ENCODE data around the gene TUBB4A.

The TUBB4A gene

DNA sequence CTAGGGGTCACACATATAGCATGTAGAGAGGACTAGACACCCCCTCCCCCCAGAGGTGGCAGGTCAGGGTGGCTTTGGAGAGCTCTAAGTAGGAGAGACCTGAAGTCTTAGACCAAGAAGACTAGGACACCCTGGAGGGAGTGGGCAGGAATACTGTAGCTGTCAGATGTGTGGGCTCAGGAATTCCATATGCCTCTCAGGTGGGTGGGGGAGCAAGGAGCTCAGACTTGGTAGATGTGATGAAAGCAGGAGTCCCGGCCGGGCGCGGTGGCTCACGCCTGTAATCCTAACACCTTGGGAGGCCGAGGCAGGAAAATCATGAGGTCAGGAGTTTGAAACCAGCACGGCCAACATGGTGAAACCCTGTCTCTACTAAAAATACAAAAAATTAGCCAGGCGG, 36.4 kb downstream of the TUBB4A start:
- DNase-seq, result no peak

DNA sequence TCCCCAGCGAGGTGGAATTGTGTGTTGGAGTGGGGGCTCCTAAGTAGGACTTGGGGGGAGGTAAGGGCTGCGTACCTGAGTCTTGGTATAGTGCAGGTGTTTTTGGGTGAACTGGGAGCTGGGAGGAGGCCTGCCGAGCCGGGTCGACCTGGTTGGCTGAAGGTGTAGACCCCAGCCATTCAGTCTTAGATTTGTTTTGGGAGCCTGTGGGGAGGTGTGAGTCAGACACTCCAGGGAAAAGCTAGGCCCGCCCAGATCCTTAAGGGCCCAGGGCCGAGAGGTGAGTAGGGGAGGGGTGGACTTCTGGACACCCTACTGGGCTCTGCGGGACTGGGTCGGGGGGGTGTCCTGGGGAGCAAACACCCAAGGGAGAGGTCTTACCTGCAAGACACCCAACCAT, 37.1 kb downstream of the TUBB4A start:
- DNase-seq, result no peak

DNA sequence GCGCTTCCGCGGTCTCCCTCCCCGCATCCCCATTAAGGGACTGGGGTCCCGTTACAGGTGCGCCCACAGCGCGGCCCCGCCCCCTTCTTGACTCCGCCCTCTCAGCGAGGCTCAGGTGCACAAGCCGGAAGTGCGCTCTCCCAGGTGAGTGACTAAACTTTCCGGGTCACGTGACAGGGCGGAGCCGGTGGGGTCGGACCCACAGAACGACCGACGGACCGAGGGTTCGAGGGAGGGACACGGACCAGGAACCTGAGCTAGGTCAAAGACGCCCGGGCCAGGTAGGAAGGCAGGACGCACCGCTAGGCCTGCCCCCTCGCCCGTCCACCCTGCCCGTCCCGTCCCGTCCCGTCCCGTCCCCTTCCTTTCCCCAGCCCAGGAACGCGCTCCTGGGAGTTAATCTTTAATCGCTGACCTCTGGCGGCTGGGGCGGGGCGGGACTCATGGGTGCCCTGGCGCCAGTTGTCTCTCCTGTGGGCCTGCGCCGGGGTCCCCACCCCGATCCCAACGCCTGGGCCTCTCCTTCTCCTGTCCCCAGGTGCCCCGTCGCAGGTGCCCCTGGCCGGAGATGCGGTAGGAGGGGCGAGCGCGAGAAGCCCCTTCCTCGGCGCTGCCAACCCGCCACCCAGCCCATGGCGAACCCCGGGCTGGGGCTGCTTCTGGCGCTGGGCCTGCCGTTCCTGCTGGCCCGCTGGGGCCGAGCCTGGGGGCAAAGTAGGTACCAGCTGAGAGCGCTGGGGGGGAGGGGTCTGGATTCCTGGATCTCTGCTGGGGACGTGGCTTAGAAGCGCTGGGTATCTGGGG, 37.8 kb downstream of the TUBB4A start, which contains the start of gene CRB3:
TSS of gene CRB3 (plus strand) at position 202 of the 804 bp plus-strand sequence. CDS start at position 633, 431 bp downstream.
- DNase-seq, result peak; percentile 32

DNA sequence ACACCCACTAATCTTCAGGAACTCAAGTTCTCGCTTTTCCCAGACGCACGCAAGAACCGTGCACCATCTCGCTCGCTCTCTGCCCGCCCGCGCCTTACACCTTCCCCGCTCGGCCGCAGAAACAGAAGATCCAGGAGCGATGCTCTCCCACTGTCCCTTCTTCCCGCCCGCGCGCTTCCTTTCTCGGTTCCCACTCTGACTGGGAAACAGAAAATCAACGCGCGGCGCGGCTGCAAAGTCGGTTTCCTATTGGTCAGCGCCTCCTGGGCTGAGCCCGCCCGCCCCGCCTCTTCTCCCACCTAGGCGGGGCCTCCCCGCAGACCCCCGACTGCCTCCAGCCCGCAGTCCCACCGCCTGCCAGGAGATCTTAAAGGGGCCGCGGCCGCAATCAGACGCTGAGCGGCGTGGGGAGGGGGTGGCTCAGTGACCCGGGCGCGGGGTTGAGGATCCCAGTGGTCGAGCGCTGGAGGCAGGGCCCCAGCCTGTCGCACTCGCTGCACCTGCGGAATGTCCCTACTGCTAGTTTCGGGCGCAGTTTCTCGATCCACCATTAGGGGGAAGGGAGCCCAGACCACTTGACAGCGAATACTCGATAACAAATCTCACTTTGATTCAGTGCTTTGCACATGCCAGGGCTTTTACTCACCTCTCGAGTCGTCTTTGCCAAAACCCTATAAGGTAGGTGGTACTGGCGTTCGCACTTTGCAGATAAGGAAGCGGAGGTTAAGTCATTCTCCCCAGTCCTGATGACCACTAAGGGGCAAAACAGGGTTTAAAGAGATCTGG, 41.8 kb downstream of the TUBB4A start:
- DNase-seq, result peak; percentile 99

DNA sequence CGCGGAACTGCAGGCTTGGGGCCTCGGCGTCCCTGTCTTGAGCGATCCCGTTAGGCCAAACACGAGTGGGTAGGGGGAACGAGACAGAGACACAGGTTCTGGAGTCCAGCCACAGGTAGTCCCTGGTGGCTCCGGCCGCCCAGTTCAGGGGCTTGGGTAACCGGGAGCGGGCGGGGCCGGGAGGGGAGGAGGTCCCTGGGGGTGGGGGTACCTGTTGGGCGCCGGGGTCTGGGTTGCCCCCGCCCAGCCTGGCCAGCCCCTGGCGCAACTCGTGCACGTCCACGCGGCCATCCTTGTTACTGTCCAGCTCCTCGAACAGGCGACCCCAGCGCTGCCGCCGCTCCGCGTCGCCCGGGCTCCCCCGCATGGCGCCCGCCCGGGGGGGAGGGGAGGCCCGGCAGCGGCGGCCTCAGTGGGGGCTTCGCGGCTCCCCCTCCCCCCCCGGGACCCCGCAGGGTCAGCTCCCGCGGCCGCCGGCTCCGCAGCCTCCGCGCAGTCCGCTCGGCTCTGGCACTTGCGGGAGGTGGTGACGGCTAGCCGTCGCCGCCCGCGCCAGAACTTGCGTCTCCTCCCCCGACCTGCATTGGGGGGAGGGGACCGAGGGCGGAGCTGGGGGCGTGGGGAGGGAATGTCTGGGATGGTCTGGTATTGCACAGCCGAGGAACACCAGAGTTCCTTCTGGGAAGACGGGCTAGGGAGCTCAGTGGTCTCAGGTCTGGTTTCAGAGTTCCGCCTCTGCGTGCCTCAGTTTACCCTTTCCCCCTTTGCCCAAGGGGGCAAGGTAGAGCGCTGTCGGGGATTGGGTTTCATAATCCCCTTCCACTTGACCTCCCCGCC, 42.6 kb downstream of the TUBB4A start, which contains the start of gene SLC25A23:
TSS of gene SLC25A23 (minus strand) at position 531 of the 837 bp plus-strand sequence. CDS start at position 367, 164 bp downstream.
- DNase-seq, result peak; percentile 60

DNA sequence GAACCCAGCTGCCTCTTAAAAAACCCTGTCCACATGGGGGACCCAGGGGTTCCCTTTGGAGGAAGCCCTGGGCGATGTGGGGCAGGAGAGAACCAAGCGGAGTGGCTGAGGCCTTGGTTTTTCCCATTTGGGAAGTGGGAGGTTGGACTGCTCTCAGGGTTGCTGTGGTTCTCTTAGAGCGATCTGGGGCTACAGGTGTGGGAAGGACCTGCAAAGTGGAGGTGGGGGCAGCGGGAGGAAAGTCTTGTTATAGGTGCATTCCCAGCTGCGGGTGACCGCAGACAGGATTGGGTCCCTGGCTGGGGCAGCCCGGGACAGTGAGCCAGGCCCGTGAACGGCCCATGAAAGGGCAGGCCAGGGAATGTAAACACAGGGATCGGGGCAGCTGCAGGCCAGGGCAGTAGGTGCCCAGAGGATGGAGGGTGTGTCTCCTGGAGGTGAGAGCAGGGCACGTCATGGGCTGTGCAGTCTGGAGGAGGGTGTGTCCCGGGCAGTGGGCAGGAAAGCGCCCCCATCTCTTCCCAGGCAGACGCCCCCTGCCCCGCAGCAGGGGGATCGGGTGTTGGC, 43.3 kb downstream of the TUBB4A start:
- DNase-seq, result no peak

DNA sequence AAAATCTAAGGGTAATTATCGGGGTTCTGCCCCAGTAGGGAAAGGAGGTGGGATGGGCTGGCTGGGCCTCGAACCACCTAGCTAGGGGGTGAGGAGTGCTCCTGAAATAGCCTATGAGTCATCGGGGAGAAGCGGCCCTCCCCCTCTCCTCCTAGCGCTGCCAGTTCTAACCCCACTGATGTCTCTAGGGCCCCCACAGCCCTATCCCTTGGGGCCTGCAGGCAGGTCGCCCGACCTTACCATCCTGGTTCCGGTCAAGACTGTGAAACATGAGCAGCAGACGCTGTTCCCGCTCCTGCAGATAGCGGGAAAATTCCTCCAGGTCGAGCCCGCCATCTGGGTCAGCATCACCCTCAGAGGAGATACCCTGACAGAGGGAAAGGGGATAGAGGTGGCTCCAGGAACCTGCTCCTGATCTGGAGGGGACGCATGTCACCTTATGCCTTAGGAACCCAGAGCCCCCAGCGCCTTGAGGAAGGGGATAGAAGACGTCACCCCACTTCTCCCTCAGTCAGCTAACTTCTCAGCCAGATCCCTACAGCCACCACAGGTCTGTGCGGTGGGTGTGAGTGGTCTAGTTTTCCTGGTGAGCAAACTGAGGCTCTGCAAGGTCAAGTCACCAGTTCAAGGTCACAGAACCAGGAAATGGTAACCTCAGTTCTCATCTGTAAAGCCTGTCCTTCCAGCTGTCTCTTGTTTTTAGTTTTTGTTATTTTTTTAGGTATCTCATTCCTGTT, 44.0 kb downstream of the TUBB4A start:
- DNase-seq, result no peak

DNA sequence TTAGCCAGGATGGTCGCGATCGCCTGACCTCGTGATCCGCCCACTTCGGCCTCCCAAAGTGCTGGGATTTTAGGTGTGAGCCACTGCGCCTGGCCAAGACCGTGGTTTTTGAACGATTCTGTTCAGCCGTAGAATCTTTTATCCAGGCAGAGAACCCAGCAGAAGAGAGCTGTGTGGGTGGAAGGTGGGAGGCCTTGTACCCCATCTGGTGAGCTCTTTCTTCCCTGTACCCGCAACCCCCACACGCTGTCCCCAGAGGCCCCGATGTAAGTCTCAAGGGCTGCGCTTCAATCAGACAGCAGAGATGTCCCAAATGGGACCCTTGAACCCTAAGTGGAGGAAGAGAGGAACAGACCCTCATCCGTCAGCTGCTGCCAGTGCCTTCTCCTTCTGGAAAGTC, 46.2 kb downstream of the TUBB4A start:
- no peak for DNase-seq

DNA sequence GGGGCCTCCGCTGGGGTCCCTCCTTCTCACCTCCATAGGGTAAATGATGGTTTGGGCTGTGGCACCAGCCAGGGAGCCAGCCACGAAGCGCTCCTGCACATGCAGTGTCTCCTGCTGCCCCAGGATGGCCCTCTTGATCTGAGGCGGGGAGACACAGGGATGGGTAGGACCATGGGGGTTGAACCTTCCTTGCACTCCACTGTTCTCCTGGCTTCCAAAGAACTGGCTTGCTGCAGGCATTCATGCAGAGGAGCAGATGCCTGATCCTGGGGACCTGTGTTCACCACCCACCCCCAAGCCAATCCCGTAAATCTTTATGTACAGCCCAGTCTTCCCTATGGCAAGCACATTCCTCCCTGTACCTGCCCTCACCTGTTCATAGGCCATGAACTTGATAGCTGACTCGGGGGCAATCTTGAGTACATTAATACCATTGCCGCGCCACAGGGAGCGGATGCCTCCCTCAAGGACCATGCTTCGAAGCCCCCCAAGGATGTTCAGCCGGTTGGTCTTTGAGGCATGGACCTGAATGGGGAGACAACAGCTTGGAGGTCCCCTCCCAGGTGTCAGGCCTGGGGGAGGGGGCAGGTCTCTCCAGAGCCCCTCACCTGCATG, 48.1 kb downstream of the TUBB4A start:
- no peak for DNase-seq

DNA sequence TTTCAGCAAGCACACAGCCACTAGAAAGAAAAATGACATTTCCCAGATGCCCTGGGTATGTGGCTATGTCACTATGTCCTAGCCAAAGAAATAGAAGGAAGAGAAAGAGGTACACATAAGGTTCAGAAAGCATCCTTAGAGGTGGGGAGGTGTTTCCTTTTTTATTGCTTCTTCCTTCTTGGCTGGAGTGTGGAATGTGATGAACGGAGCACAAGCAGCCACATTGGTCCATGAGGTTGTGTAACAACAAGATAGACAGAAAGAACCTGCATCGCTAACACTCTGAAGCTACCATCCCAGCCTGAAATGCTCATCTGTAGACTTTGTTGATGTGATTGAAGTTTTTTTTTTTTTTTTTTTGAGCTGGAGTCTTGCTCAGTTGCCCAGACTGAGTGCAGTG, 49.2 kb downstream of the TUBB4A start:
- DNase-seq, result no peak

DNA sequence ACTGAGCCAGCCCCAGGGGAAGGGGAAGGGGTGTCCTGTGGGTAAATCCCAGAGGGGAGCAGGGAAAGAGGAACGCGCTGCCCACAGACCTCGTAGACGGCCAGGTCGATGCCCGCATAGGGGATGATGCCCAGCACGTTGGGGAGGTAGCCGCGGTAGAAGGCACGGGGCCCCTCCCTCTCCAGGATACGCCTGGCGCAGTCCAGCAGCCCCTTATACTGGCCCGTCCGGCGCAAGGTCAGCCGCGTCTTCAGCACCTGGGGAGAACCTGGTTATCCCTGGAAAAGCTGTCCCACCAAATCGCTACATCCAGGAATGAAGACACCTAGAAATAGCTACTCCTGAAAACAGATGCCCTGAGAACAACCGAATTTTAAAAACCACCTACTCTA, 49.9 kb downstream of the TUBB4A start:
- no peak for DNase-seq

DNA sequence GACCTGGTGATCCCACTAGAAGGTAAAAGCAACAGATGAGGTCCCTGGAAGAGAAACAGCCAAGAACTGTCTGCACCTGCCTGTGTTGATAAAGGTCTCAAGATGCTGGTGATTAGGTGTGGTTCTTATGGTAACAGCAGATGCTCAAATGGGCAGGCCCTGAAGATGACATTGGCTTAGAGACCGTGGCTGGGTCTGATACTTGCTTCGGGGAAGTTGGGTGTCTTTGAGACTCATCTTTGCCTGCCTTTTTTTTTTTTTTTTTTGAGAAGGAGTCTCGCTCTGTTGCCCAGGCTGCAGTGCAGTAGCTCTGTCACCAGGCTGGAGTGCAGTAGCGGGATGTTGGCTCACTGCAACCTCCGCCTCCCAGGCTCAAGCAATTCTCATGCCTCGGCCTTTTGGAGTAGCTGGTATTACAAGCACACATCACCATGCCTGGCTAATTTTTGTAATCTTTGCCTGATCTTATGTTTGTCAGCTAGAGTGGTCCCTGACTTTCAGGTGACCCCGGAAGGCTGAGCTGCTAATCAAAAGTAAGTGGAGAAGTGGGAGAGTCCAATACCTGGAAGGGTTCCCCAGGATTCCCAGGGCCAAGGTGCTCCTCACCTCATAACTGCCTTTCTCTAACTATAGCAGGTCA, 50.4 kb downstream of the TUBB4A start:
- no peak for DNase-seq

DNA sequence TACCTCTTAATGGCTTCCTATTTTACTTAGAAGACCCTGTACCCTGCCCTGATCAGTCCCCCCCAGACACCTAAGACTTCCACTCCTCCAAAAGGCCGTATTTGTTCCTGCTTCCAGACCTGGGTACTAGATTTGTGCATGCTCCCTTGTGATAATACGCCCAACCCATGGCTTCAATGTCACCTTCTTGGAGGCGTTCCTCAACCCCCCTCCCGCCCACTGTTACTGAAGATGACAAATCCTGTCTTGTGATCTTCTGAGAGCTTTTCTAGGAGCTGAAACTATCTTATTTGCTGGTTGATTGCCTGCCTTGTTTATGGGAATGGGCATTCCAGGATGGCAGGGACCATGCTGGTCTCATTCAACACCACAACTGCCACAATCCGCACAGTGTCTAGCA, 51.9 kb downstream of the TUBB4A start:
- no peak for DNase-seq

DNA sequence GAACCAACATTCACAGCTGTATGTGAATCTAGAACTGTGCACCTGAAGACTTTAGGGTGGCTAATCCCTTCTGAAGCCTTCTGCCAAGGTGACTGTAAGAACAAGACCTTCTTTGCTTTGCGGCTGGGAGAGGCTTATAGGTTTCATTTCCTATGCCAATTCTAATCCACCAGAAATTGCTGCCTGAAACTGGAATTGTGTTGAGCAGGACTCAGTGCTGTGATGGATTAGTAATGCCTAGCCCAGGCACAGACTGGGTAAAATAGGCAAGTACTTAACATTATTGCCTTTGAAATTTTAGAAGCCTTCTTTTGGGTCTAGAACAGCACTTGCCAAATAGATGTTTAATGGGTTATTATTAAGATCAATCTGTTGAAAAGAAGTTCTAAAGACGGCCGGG, 54.1 kb downstream of the TUBB4A start:
- no peak for DNase-seq

DNA sequence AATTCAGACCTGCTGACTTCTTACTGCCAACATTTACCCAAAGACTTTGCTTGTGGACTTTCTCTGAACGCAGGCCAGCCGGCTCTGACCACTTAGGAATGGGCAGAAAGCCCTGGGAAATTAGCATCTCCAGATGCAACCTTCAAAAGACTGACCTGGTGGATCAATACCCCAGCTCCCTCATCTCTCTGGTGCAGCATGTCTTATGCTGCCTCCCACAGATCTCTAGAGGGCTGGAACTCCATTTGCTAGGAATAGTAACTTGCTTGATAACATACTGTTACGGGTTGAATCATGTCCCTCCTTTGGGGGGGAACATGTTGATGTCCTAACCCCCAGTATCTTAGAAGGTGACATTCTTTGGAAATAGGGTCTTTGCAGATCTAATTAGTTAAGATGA, 55.7 kb downstream of the TUBB4A start:
- DNase-seq, result no peak

All from stimulated activated CD4-positive, alpha-beta T cell treated with anti-CD3 and anti-CD28 coated beads, Interleukin-4, amount 100 ng/mL, for 24 hours (primary cell).